Measurements from ENCODE around the gene KIAA1958. TPM values are rescaled to one million over a fixed set of nuclear protein-coding genes. Genes with fewer than 3 reads are reported as not detected.

The KIAA1958 gene
- polyA plus RNA-seq, 3 donors = 1.9 to 4.2 (median 1.9) TPM

DNA sequence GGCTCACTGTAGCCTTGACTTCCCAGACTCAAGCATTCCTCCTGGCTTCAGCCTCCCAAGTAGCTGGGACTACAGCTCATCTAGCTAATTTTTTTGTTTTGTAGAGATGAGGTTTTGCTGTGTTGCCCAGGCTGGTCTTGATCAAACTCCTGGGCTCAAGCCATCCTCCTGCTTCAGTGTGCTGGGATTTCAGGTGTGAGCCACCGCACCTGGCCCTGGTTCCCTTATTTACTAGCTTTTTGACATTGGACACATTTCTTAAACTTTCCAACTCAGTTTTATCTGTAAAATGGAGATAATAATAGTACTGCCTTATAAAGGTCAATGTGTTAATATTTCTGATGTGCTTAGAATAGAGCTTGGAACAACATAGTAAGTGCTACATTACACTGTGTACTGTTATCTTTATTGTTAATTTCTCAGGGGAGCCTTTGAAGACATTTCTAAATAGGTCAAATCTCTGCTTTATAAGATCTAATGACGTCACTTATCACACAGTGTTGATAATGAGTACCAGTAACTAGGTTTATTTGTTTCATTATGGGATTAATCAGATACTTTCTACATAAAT, 66.7 kb downstream of the KIAA1958 start:
- DNase-seq = no peak
- H3K4me1 ChIP-seq (ENCODE audit: control insufficient read depth in 1 of 2, insufficient read depth in 2 of 2, low read length in 2 of 2) = peaks cover 13 to 17% of the 10 kb centered on the region in 2 donors
- Mint-ChIP-seq H3K4me3 (no peak overlapping the region), H3K9me3 (peaks cover 0 to 1% (median 0%) of the 10 kb centered on the region in 7 donors), H3K27me3 (ENCODE audit: low read depth in 3 of 3) (peaks cover 0 to 1% (median 1%) of the 10 kb centered on the region in 3 donors), H3K36me3 (peaks cover 0 to 2% of the 10 kb centered on the region in 2 donors), H3K27ac (no peak overlapping the region), H3K4me1 (peaks cover 18% of the 10 kb centered on the region)
- WGBS (ENCODE audit: insufficient coverage) = no CpG with 5 or more reads among the region's 2 CpGs
- peaks cover 12% of the 10 kb centered on the region for H3K79me2 ChIP-seq (ENCODE audit: insufficient read depth, low read length)
- no peak overlapping the region for H3K4me3 ChIP-seq (replicated peaks in 1 of 3; ENCODE audit: low read depth in 2 of 3, low read length in 3 of 3)
- H3K9ac ChIP-seq (ENCODE audit: insufficient read depth, low read length, poor library complexity, severe bottlenecking) = no peak overlapping the region
- intact Hi-C loops (cut with micrococcal nuclease) = no loop called here
- no peaks in the 10 kb centered on the region for H4K20me1 ChIP-seq (ENCODE audit: insufficient read depth, low read length)
- H2AFZ ChIP-seq (ENCODE audit: insufficient read depth, low read depth, low read length, poor library complexity, severe bottlenecking) = no peak overlapping the region
- TF ChIP-seq, protein P1, sequence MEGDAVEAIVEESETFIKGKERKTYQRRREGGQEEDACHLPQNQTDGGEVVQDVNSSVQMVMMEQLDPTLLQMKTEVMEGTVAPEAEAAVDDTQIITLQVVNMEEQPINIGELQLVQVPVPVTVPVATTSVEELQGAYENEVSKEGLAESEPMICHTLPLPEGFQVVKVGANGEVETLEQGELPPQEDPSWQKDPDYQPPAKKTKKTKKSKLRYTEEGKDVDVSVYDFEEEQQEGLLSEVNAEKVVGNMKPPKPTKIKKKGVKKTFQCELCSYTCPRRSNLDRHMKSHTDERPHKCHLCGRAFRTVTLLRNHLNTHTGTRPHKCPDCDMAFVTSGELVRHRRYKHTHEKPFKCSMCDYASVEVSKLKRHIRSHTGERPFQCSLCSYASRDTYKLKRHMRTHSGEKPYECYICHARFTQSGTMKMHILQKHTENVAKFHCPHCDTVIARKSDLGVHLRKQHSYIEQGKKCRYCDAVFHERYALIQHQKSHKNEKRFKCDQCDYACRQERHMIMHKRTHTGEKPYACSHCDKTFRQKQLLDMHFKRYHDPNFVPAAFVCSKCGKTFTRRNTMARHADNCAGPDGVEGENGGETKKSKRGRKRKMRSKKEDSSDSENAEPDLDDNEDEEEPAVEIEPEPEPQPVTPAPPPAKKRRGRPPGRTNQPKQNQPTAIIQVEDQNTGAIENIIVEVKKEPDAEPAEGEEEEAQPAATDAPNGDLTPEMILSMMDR (IDR thresholded peaks at IDR 0.05) = no peak
- no peaks in the 10 kb centered on the region for H3K27me3 ChIP-seq (ENCODE audit: control insufficient read depth in 2 of 2, insufficient read depth in 2 of 2, low read length in 2 of 2)
- no peak overlapping the region for H3K4me2 ChIP-seq (replicated peaks; ENCODE audit: extremely low read depth, low read length, poor library complexity, severe bottlenecking)
- H3K27ac ChIP-seq (ENCODE audit: low read depth in 1 of 2, low read length in 2 of 2) = no peak overlapping the region
- H3K9me3 ChIP-seq (replicated peaks in 1 of 2; ENCODE audit: control insufficient read depth in 1 of 2, insufficient read depth in 1 of 2, low read length in 2 of 2) = no peaks in the 10 kb centered on the region
- H3K36me3 ChIP-seq (replicated peaks in 1 of 2; ENCODE audit: control insufficient read depth in 1 of 2, insufficient read depth in 2 of 2, low read length in 2 of 2) = no peaks in the 10 kb centered on the region

GRCh38 chr9:112554516-112554915, 67.9 kb downstream of the KIAA1958 start:
- Histone ChIP-seq H3K27me3 (ENCODE audit: control insufficient read depth in 2 of 2, insufficient read depth in 2 of 2, low read length in 2 of 2) (no peaks in the 10 kb centered on the region), H3K27ac (ENCODE audit: low read depth in 1 of 2, low read length in 2 of 2) (no peak overlapping the region), H3K4me2 (replicated peaks; ENCODE audit: extremely low read depth, low read length, poor library complexity, severe bottlenecking) (no peak overlapping the region), H3K36me3 (replicated peaks in 1 of 2; ENCODE audit: control insufficient read depth in 1 of 2, insufficient read depth in 2 of 2, low read length in 2 of 2) (no peaks in the 10 kb centered on the region), H3K4me1 (ENCODE audit: control insufficient read depth in 1 of 2, insufficient read depth in 2 of 2, low read length in 2 of 2) (peaks cover 4 to 6% of the 10 kb centered on the region in 2 donors), H3K4me3 (replicated peaks in 1 of 3; ENCODE audit: low read depth in 2 of 3, low read length in 3 of 3) (no peak overlapping the region), H3K9me3 (replicated peaks in 1 of 2; ENCODE audit: control insufficient read depth in 1 of 2, insufficient read depth in 1 of 2, low read length in 2 of 2) (no peaks in the 10 kb centered on the region), H2AFZ (ENCODE audit: insufficient read depth, low read depth, low read length, poor library complexity, severe bottlenecking) (no peak overlapping the region), H4K20me1 (ENCODE audit: insufficient read depth, low read length) (no peaks in the 10 kb centered on the region), H3K9ac (ENCODE audit: insufficient read depth, low read length, poor library complexity, severe bottlenecking) (no peak overlapping the region), H3K79me2 (ENCODE audit: insufficient read depth, low read length) (peaks cover 12% of the 10 kb centered on the region)
- Mint-ChIP-seq H3K27ac (no peak overlapping the region), H3K36me3 (peaks cover 0 to 2% of the 10 kb centered on the region in 2 donors), H3K27me3 (ENCODE audit: low read depth in 3 of 3) (peaks cover 0 to 1% (median 1%) of the 10 kb centered on the region in 3 donors), H3K4me3 (no peak overlapping the region), H3K9me3 (peaks cover 0 to 1% (median 0%) of the 10 kb centered on the region in 7 donors), H3K4me1 (peaks cover 6% of the 10 kb centered on the region)
- intact Hi-C loops (cut with micrococcal nuclease) = no loop called here
- DNase-seq = no peak
- TF ChIP-seq, protein P1 (IDR thresholded peaks at IDR 0.05) = no peak
- no CpG with 5 or more reads among the region's 1 CpG for WGBS (ENCODE audit: insufficient coverage)

Data from CD14-positive monocyte (primary cell).